ENCODE data around the gene KRTAP5-11.
"Not testable (repeated sequence)": the region's sequence is repeated elsewhere in the genome, so short reads cannot be mapped to it uniquely, and the experiment has no call there.

The KRTAP5-11 gene, protein sequence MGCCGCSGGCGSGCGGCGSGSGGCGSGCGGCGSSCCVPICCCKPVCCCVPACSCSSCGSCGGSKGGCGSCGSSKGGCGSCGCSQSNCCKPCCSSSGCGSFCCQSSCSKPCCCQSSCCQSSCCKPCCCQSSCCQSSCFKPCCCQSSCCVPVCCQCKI

DNA sequence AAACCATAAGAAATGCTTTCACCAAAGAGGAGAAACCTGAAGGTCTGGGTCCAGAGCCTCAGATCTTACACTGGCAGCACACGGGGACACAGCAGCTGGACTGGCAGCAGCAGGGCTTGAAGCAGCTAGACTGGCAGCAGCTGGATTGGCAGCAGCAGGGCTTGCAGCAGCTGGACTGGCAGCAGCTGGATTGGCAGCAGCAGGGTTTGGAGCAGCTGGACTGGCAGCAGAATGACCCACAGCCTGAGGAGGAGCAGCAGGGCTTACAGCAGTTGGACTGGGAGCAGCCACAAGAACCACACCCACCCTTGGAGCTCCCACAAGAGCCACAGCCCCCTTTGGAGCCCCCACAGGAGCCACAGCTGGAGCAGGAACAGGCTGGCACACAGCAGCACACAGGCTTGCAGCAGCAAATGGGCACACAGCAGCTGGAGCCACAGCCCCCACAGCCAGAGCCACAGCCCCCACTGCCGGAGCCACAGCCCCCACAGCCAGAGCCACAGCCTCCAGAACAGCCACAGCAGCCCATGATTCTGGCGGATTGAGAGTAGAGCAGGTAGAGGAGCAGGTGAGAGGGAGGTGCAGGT is at the start of gene KRTAP5-11:
KRTAP5-11 (minus strand) TSS at position 567 of the 587 bp plus-strand sequence; CDS start at position 529, 38 bp downstream.
- no peak for DNase-seq
- Histone ChIP-seq H3K36me3 (no peaks in the 10 kb centered on the region), H3K4me3 (ENCODE audit: low read depth, low read length) (no peak within 1 kb of the TSS), H3K27me3 (ENCODE audit: insufficient read depth, low read depth, severe bottlenecking) (no peaks in the 10 kb centered on the region), H3K9me3 (ENCODE audit: severe bottlenecking) (no peaks in the 10 kb centered on the region), H3K27ac (no peak within 1 kb of the TSS)
- TF ChIP-seq, protein P1, sequence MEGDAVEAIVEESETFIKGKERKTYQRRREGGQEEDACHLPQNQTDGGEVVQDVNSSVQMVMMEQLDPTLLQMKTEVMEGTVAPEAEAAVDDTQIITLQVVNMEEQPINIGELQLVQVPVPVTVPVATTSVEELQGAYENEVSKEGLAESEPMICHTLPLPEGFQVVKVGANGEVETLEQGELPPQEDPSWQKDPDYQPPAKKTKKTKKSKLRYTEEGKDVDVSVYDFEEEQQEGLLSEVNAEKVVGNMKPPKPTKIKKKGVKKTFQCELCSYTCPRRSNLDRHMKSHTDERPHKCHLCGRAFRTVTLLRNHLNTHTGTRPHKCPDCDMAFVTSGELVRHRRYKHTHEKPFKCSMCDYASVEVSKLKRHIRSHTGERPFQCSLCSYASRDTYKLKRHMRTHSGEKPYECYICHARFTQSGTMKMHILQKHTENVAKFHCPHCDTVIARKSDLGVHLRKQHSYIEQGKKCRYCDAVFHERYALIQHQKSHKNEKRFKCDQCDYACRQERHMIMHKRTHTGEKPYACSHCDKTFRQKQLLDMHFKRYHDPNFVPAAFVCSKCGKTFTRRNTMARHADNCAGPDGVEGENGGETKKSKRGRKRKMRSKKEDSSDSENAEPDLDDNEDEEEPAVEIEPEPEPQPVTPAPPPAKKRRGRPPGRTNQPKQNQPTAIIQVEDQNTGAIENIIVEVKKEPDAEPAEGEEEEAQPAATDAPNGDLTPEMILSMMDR (IDR thresholded peaks at IDR 0.05; ENCODE audit: low read depth, low read length): no peak

GRCh38 chr11:71631551-71631950 is 48.9 kb upstream of the KRTAP5-11 start:
- H3K4me3 ChIP-seq (ENCODE audit: low read depth, low read length); H3K27ac ChIP-seq; DNase-seq; H3K27me3 ChIP-seq (ENCODE audit: insufficient read depth, low read depth, severe bottlenecking); H3K9me3 ChIP-seq (ENCODE audit: severe bottlenecking); H3K36me3 ChIP-seq: not testable (repeated sequence)

- H3K4me3 ChIP-seq (ENCODE audit: low read depth, low read length); DNase-seq; H3K9me3 ChIP-seq (ENCODE audit: severe bottlenecking); H3K27ac ChIP-seq; H3K27me3 ChIP-seq (ENCODE audit: insufficient read depth, low read depth, severe bottlenecking); H3K36me3 ChIP-seq: not testable (repeated sequence)
Observed at GRCh38 chr11:71630071-71630470, 47.4 kb upstream of the KRTAP5-11 start.

- H3K9me3 ChIP-seq (ENCODE audit: severe bottlenecking); H3K36me3 ChIP-seq; H3K27ac ChIP-seq; DNase-seq; H3K27me3 ChIP-seq (ENCODE audit: insufficient read depth, low read depth, severe bottlenecking); H3K4me3 ChIP-seq (ENCODE audit: low read depth, low read length): not testable (repeated sequence)
Observed at GRCh38 chr11:71628943-71629342, 46.3 kb upstream of the KRTAP5-11 start.

GRCh38 chr11:71623226-71623625 is 40.6 kb upstream of the KRTAP5-11 start:
- H3K27me3 ChIP-seq (ENCODE audit: insufficient read depth, low read depth, severe bottlenecking); H3K27ac ChIP-seq; H3K9me3 ChIP-seq (ENCODE audit: severe bottlenecking); DNase-seq; H3K36me3 ChIP-seq; H3K4me3 ChIP-seq (ENCODE audit: low read depth, low read length): not testable (repeated sequence)

DNA sequence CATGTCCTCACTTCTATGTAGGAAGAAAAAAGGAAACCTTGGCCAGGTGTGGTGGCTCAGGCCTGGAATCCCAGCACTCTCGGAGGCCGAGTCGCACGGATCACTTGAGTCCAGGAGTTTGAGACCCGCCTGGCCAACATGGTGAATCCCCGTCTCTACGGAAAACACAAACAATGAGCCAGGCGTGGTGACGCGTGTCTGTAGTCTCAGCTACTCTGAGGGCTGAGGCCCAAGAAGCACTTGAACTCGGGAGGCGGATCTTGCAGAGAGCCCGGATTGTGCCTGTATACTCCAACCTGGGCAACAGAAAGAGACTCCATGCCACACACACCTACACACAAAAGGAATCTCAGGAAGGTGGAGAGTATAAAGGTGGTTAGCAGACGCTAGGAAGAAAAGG is 39.9 kb upstream of the KRTAP5-11 start:
- not testable (repeated sequence) for H3K4me3 ChIP-seq (ENCODE audit: low read depth, low read length); H3K27me3 ChIP-seq (ENCODE audit: insufficient read depth, low read depth, severe bottlenecking); DNase-seq; H3K36me3 ChIP-seq; H3K9me3 ChIP-seq (ENCODE audit: severe bottlenecking); H3K27ac ChIP-seq

GRCh38 chr11:71615003-71615402 is 32.3 kb upstream of the KRTAP5-11 start:
- not testable (repeated sequence) for DNase-seq; H3K9me3 ChIP-seq (ENCODE audit: severe bottlenecking); H3K4me3 ChIP-seq (ENCODE audit: low read depth, low read length); H3K27ac ChIP-seq; H3K27me3 ChIP-seq (ENCODE audit: insufficient read depth, low read depth, severe bottlenecking); H3K36me3 ChIP-seq

DNA sequence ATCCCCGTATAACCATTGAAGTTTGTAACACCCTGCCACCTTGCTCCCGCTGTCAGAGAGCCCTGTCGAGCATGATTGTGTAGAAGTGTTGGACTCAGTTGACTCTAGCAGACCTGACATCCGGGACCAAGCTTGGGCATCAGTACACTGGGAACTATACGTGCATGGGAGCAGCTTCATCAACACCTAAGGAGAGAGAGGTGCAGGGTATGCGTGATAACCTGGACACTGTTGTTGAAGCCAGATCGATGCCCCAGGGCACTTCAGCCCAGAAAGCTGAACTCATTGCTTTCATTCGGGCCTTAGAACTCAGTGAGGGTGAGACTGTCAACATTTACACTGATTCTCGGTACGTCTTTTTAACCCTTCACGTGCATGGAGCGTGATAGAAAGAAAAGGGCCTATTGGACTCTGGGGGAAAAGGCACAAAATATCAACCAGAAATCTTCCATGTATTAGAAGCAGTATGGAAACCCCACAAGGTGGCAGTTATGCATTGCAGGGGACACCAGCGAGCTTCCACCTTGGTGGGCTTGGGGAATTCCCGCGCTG is 31.8 kb upstream of the KRTAP5-11 start:
- H3K27me3 ChIP-seq (ENCODE audit: insufficient read depth, low read depth, severe bottlenecking); H3K4me3 ChIP-seq (ENCODE audit: low read depth, low read length); H3K9me3 ChIP-seq (ENCODE audit: severe bottlenecking); DNase-seq; H3K27ac ChIP-seq; H3K36me3 ChIP-seq: not testable (repeated sequence)

GRCh38 chr11:71613931-71614330 is 31.3 kb upstream of the KRTAP5-11 start:
- H3K9me3 ChIP-seq (ENCODE audit: severe bottlenecking); H3K27me3 ChIP-seq (ENCODE audit: insufficient read depth, low read depth, severe bottlenecking); DNase-seq; H3K27ac ChIP-seq; H3K36me3 ChIP-seq; H3K4me3 ChIP-seq (ENCODE audit: low read depth, low read length): not testable (repeated sequence)

DNA sequence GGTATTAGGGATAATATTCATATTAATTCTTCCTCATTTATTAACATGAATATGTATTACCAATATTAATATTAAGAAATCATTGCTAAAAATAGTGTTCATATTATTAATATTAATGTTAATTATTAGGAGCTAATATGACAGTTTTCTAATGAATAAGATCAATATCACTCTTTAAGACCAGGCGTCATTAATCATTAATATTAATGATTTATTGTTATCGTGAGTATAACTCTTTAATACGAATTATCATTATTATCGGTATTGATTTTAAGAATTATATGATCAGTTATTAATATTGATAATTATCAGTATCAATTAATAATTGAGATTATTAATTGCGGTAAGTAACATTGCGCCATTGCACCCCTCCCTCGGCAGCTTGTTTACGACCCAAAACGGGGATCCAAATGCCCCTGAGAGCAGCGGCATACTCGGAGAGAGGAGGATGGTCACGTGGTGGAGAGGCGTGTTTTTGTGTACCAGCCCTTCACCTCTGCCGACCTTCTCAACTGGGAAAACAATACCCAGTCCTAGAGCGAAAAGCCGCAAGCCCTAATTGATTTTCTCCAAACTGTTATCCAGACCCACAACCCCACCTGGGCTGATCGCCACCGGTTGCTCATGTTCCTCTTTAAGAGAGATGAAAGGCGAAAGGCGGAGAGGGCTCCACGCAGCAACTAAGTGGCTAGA is 28.7 kb upstream of the KRTAP5-11 start:
- not testable (repeated sequence) for H3K36me3 ChIP-seq; H3K9me3 ChIP-seq (ENCODE audit: severe bottlenecking); H3K27ac ChIP-seq; H3K4me3 ChIP-seq (ENCODE audit: low read depth, low read length); H3K27me3 ChIP-seq (ENCODE audit: insufficient read depth, low read depth, severe bottlenecking); DNase-seq

DNA sequence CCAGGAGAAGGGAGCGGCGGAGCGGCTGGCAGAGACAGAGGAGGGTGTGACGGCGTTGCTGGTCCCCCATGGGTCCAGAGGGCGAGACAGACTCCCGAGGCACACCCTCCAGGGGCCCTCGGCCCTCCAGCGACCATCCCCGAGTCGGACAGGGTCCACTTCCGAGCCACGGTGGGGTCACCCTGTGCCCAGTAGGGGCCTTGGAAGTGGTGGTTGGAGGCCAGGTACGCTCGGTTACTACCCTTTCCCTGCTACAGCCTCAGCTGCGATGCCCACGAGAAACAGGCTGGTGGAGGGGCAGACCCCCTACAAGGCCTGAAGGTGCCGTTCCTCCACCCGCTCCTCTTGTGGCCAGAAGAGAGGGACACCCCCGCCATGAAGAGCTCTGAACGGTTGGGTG is 25.6 kb upstream of the KRTAP5-11 start:
- not testable (repeated sequence) for H3K9me3 ChIP-seq (ENCODE audit: severe bottlenecking); H3K4me3 ChIP-seq (ENCODE audit: low read depth, low read length); H3K27me3 ChIP-seq (ENCODE audit: insufficient read depth, low read depth, severe bottlenecking); DNase-seq; H3K27ac ChIP-seq; H3K36me3 ChIP-seq

GRCh38 chr11:71607520-71608216 is 25.0 kb upstream of the KRTAP5-11 start:
- H3K9me3 ChIP-seq (ENCODE audit: severe bottlenecking); H3K4me3 ChIP-seq (ENCODE audit: low read depth, low read length); H3K27ac ChIP-seq; H3K36me3 ChIP-seq; H3K27me3 ChIP-seq (ENCODE audit: insufficient read depth, low read depth, severe bottlenecking); DNase-seq: not testable (repeated sequence)

DNA sequence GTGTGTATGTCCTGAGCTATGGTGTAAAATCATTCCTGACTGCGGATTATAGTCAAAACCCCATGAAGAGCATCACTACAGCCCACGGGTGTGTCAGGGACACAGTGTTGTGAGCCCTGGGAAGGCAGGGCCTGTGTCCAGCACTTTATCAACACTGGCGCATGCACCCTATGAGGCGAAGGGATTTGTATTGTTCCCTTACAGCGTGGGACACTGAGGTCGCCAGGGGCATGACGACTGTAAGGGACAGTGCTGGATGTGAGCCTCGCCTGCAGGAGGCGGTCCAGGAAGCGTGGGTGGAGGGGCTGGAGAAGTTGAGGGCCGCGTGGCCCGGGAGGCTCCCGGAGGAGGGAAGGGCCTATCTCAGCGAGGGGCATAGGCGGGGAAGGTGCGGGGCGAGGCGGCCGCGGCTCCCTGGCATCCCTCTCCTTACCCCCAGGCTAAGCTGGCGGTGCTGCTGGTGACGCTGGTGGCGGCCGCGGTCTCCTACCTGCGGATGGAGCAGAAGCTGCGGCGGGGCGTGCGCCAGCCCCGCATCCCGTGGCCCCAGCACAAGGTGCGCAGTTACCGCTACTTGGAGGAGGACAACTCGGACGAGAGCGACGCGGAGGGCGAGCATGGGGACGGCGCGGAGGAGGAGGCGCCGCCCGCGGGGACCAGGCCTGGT is 24.3 kb upstream of the KRTAP5-11 start:
- not testable (repeated sequence) for H3K27me3 ChIP-seq (ENCODE audit: insufficient read depth, low read depth, severe bottlenecking); H3K4me3 ChIP-seq (ENCODE audit: low read depth, low read length); H3K9me3 ChIP-seq (ENCODE audit: severe bottlenecking)

More for the DNA sequence above, 24.3 kb upstream of the KRTAP5-11 start:
- not testable (repeated sequence) for H3K27ac ChIP-seq, H3K36me3 ChIP-seq, DNase-seq
